GM18858 (cell line): ENCODE data around the gene SLC66A2.

ENCODE experiments used
- ATAC-seq: cut with Tn5 transposase; IDR thresholded peaks from one replicate; pipeline ENCODE4 v1.9.1; 2021; ENCODE audit not compliant: unreplicated experiment

SLC66A2 gene

GRCh38 chr18:79904357-79905147 lies 46.9 kb downstream of the SLC66A2 start:
- ATAC-seq: no peak

- ATAC-seq: no peak
These were observed 47.6 kb downstream of the SLC66A2 start for GRCh38 chr18:79903787-79904356.

- ATAC-seq: no peak
These were observed 48.3 kb downstream of the SLC66A2 start for GRCh38 chr18:79903071-79903635.

- ATAC-seq: no peak
These were observed 48.8 kb downstream of the SLC66A2 start for GRCh38 chr18:79902640-79903039.

- no peak for ATAC-seq
These were observed 49.4 kb downstream of the SLC66A2 start for GRCh38 chr18:79902075-79902474.

- no peak for ATAC-seq
These were observed 49.8 kb downstream of the SLC66A2 start for GRCh38 chr18:79901665-79902064.

GRCh38 chr18:79900610-79901570 lies 50.6 kb downstream of the SLC66A2 start:
- no peak for ATAC-seq

- no peak for ATAC-seq
These were observed 51.6 kb downstream of the SLC66A2 start for GRCh38 chr18:79899609-79900445.

GRCh38 chr18:79898952-79899608 lies 52.4 kb downstream of the SLC66A2 start:
- ATAC-seq: no peak

- no peak for ATAC-seq
These were observed 53.4 kb downstream of the SLC66A2 start for GRCh38 chr18:79897940-79898625.

GRCh38 chr18:79896738-79897137 lies 54.7 kb downstream of the SLC66A2 start:
- ATAC-seq: no peak

- no peak for ATAC-seq
These were observed 60.8 kb downstream of the SLC66A2 start for GRCh38 chr18:79890674-79891073.

GRCh38 chr18:79889569-79889968 lies 61.9 kb downstream of the SLC66A2 start:
- ATAC-seq: no peak

GRCh38 chr18:79888016-79888415 lies 63.4 kb downstream of the SLC66A2 start:
- no peak for ATAC-seq

GRCh38 chr18:79887181-79888000 lies 64.1 kb downstream of the SLC66A2 start:
- ATAC-seq: no peak

- ATAC-seq: no peak
These were observed 66.3 kb downstream of the SLC66A2 start for GRCh38 chr18:79884963-79885728.

GRCh38 chr18:79884294-79884962 lies 67.0 kb downstream of the SLC66A2 start:
- no peak for ATAC-seq
